K562 (cell line): ENCODE results near the gene DSCAM.

Experiments
- CBX8 ChIP-seq: fragments of 200-600 bp; sonication (generic); IDR thresholded peaks from 2 replicates; pipeline ENCODE4 v1.6.1; 2012; ENCODE audit warnings: borderline replicate concordance, mixed run types, low read depth, mild to moderate bottlenecking, moderate library complexity, mixed read lengths, low read length, control low read depth, inconsistent platforms; ENCODE audit not compliant: poor library complexity, severe bottlenecking; ENCODE audit errors: extremely low read depth
- FOXP1 ChIP-seq: sonication (generic); formaldehyde crosslinking; IDR thresholded peaks from 2 replicates; pipeline ENCODE4 v1.8.0; 2022; ENCODE audit warnings: mild to moderate bottlenecking, missing genetic modification reagents

DNA sequence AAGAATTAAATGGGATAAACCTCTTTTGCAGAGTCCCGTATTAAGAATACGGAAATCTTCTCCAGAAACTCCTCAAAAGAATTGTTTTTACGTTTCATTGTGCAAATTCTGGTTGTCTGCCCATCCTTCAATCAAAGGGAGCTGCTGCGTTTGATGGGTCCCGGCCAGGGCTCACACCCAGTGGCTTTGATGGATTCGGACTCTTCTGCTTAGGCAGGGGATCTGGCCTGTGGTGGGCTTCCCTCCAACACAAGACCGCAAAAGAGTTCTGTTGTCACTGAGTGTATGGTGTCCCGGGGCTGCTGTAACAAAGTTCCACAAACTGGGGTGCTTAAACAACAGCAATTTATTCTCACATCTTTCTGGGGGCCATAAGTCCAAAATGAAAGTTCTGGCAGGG, 577.7 kb downstream of the DSCAM start:
- no peak for TF ChIP-seq FOXP1 (CRISPR knock-in tag)
- TF ChIP-seq CBX8: no peak
